Neural cell (in vitro differentiated cells): Measurements from ENCODE around the gene STAT4. TPM values are rescaled to one million over a fixed set of nuclear protein-coding genes. Genes with fewer than 3 reads are reported as not detected.

ENCODE experiments used
- H2AFZ ChIP-seq: fragments of 200-600, 300-800 bp; sonication (generic), shearing (Covaris generic); 2 replicates; pipeline ENCODE4 v1.6.0; 2014; ENCODE audit warnings: low read depth, mild to moderate bottlenecking, antibody characterized with exemption, low read length, moderate library complexity
- H3F3A ChIP-seq: fragments of 200-600 bp; shearing (Covaris generic); 2 replicates; pipeline ENCODE4 v1.6.1; 2016; ENCODE audit warnings: mild to moderate bottlenecking, moderate library complexity, mixed read lengths, antibody characterized with exemption, low read length; ENCODE audit not compliant: insufficient read depth, poor library complexity, severe bottlenecking
- H3K27ac ChIP-seq: fragments of 200-600, 300-800 bp; sonication (generic), shearing (Covaris generic); 2 replicates; pipeline ENCODE4 v1.5.1; 2014; ENCODE audit warnings: mild to moderate bottlenecking, low read length, moderate library complexity
- H3K27me3 ChIP-seq: fragments of 300-800, 200-600 bp; sonication (generic), shearing (Covaris generic); 2 replicates; pipeline ENCODE4 v1.6.0; 2014; ENCODE audit warnings: mild to moderate bottlenecking, low read depth, low read length, moderate library complexity; ENCODE audit not compliant: insufficient read depth
- H3K36me3 ChIP-seq: fragments of 300-800, 200-600 bp; sonication (generic), shearing (Covaris generic); 2 replicates; pipeline ENCODE4 v1.5.1; 2014; ENCODE audit warnings: mild to moderate bottlenecking, antibody characterized with exemption, low read length, moderate library complexity; ENCODE audit not compliant: insufficient read depth
- H3K4me2 ChIP-seq: fragments of 300-800, 200-600 bp; sonication (generic), shearing (Covaris generic); 2 replicates; pipeline ENCODE4 v1.6.0; 2014; ENCODE audit warnings: mild to moderate bottlenecking, low read length
- H3K4me3 ChIP-seq: fragments of 300-800, 200-600 bp; sonication (generic), shearing (Covaris generic); 2 replicates; pipeline ENCODE4 v1.5.1; 2014; ENCODE audit warnings: mild to moderate bottlenecking, low read length, moderate library complexity
- H3K79me2 ChIP-seq: fragments of 200-600 bp; shearing (Covaris generic); replicated peaks from 2 replicates; pipeline ENCODE4 v1.6.0; 2014; ENCODE audit warnings: mild to moderate bottlenecking, low read length, moderate library complexity; ENCODE audit not compliant: insufficient read depth
- H3K9ac ChIP-seq: fragments of 300-800, 200-600 bp; sonication (generic), shearing (Covaris generic); 2 replicates; pipeline ENCODE4 v1.6.1; 2016; ENCODE audit warnings: mild to moderate bottlenecking, low read length, mixed read lengths
- H3K9me2 ChIP-seq: fragments of 200-600 bp; shearing (Covaris generic); 2 replicates; pipeline ENCODE4 v1.6.1; 2016; ENCODE audit warnings: mild to moderate bottlenecking, low read length, mixed read lengths; ENCODE audit not compliant: insufficient read depth
- H3K9me3 ChIP-seq: fragments of 200-600, 300-800 bp; sonication (generic), shearing (Covaris generic); 2 replicates; pipeline ENCODE4 v1.6.1; 2016; ENCODE audit warnings: mild to moderate bottlenecking, mixed run types, low read length, moderate library complexity, mixed read lengths
- H4K20me1 ChIP-seq: fragments of 200-600 bp; shearing (Covaris generic); 2 replicates; pipeline ENCODE4 v1.6.1; 2016; ENCODE audit warnings: mild to moderate bottlenecking, mixed run types; ENCODE audit not compliant: insufficient read depth
- EP300 ChIP-seq: fragments of 450-650 bp; conservative IDR thresholded peaks from 2 replicates; pipeline ENCODE4 v1.6.1; 2014; ENCODE audit warnings: antibody characterized with exemption, mild to moderate bottlenecking, moderate library complexity; ENCODE audit not compliant: poor library complexity, severe bottlenecking
- EZH2 ChIP-seq: fragments of 200-600, 300-800 bp; shearing (Covaris generic), sonication (generic); IDR thresholded peaks from 2 replicates; pipeline ENCODE4 v1.6.1; 2014; ENCODE audit warnings: antibody characterized with exemption, low read length, borderline replicate concordance, mild to moderate bottlenecking; ENCODE audit not compliant: insufficient read depth, poor library complexity, severe bottlenecking
- MXI1 ChIP-seq: fragments of 450-650 bp; conservative IDR thresholded peaks from 2 replicates; pipeline ENCODE4 v1.6.1; 2014; ENCODE audit warnings: antibody characterized with exemption, mild to moderate bottlenecking; ENCODE audit not compliant: poor library complexity, severe bottlenecking
- POLR2AphosphoS5 ChIP-seq: IDR thresholded peaks from 2 replicates; pipeline ENCODE4 v1.6.1; 2012
- RAD21 ChIP-seq: fragments of 450-650 bp; conservative IDR thresholded peaks from 2 replicates; pipeline ENCODE4 v1.6.1; 2014; ENCODE audit warnings: antibody characterized with exemption, mild to moderate bottlenecking, moderate library complexity
- SMC3 ChIP-seq: fragments of 450-650 bp; conservative IDR thresholded peaks from 2 replicates; pipeline ENCODE4 v1.6.1; 2014; ENCODE audit warnings: antibody characterized with exemption, mild to moderate bottlenecking, moderate library complexity; ENCODE audit not compliant: poor library complexity
- TAF1 ChIP-seq: IDR thresholded peaks from 2 replicates; pipeline ENCODE4 v1.6.1; 2012; ENCODE audit warnings: low read depth
- polyA plus RNA-seq: library from polyadenylated mRNA; depleted of rRNA; stranded (reverse); fragments of >200 nt; gene quantifications from 2 replicates; pipeline ENCODE4 v1.2.3, GENCODE V29; 2014
- TF ChIP-seq, protein P1 (sequence below): IDR thresholded peaks from 2 replicates; pipeline ENCODE4 v1.6.1; 2012; ENCODE audit warnings: borderline replicate concordance
- TF ChIP-seq, protein P2 (sequence below): fragments of 450-650 bp; IDR thresholded peaks from 2 replicates; pipeline ENCODE4 v1.5.1; 2014; ENCODE audit warnings: antibody characterized with exemption, mild to moderate bottlenecking, moderate library complexity; ENCODE audit not compliant: poor library complexity, severe bottlenecking

Gene STAT4
- polyA plus RNA-seq, 1 donor from 2014 or later, result 3.7 TPM

DNA sequence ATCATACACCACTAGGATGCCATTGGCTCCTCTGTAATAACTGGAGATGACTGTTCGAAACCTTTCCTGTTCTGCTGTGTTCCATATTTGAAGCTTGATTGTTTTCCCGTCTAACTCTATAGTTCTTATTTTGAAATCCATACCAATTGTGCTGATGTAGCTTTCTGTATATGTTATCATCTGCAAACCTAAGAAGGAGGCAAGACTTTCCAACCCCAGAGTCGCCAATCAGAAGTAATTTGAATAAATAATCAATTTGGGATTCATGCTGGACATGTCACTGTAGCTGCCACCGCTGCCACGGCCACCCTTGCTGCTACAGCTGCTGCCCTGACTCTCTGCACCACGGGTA is 157.5 kb downstream of the STAT4 start:
- Histone ChIP-seq H3K36me3 (no peaks in the 10 kb centered on the region), H3K27ac (no peak overlapping the region), H4K20me1 (no peaks in the 10 kb centered on the region), H2AFZ (no peak overlapping the region), H3F3A (no peaks in the 10 kb centered on the region), H3K4me2 (no peak overlapping the region), H3K27me3 (no peaks in the 10 kb centered on the region), H3K4me3 (no peak overlapping the region), H3K9ac (no peak overlapping the region), H3K9me2 (no peaks in the 10 kb centered on the region), H3K9me3 (no peaks in the 10 kb centered on the region), H3K79me2 (no peaks in the 10 kb centered on the region)
- TF ChIP-seq EZH2 (no peak), MXI1 (no peak), SMC3 (no peak), TAF1 (no peak), POLR2AphosphoS5 (no peak), EP300 (no peak), RAD21 (no peak)
- TF ChIP-seq, protein P1, sequence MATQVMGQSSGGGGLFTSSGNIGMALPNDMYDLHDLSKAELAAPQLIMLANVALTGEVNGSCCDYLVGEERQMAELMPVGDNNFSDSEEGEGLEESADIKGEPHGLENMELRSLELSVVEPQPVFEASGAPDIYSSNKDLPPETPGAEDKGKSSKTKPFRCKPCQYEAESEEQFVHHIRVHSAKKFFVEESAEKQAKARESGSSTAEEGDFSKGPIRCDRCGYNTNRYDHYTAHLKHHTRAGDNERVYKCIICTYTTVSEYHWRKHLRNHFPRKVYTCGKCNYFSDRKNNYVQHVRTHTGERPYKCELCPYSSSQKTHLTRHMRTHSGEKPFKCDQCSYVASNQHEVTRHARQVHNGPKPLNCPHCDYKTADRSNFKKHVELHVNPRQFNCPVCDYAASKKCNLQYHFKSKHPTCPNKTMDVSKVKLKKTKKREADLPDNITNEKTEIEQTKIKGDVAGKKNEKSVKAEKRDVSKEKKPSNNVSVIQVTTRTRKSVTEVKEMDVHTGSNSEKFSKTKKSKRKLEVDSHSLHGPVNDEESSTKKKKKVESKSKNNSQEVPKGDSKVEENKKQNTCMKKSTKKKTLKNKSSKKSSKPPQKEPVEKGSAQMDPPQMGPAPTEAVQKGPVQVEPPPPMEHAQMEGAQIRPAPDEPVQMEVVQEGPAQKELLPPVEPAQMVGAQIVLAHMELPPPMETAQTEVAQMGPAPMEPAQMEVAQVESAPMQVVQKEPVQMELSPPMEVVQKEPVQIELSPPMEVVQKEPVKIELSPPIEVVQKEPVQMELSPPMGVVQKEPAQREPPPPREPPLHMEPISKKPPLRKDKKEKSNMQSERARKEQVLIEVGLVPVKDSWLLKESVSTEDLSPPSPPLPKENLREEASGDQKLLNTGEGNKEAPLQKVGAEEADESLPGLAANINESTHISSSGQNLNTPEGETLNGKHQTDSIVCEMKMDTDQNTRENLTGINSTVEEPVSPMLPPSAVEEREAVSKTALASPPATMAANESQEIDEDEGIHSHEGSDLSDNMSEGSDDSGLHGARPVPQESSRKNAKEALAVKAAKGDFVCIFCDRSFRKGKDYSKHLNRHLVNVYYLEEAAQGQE, result no peak
- TF ChIP-seq, protein P2, sequence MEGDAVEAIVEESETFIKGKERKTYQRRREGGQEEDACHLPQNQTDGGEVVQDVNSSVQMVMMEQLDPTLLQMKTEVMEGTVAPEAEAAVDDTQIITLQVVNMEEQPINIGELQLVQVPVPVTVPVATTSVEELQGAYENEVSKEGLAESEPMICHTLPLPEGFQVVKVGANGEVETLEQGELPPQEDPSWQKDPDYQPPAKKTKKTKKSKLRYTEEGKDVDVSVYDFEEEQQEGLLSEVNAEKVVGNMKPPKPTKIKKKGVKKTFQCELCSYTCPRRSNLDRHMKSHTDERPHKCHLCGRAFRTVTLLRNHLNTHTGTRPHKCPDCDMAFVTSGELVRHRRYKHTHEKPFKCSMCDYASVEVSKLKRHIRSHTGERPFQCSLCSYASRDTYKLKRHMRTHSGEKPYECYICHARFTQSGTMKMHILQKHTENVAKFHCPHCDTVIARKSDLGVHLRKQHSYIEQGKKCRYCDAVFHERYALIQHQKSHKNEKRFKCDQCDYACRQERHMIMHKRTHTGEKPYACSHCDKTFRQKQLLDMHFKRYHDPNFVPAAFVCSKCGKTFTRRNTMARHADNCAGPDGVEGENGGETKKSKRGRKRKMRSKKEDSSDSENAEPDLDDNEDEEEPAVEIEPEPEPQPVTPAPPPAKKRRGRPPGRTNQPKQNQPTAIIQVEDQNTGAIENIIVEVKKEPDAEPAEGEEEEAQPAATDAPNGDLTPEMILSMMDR, result no peak

DNA sequence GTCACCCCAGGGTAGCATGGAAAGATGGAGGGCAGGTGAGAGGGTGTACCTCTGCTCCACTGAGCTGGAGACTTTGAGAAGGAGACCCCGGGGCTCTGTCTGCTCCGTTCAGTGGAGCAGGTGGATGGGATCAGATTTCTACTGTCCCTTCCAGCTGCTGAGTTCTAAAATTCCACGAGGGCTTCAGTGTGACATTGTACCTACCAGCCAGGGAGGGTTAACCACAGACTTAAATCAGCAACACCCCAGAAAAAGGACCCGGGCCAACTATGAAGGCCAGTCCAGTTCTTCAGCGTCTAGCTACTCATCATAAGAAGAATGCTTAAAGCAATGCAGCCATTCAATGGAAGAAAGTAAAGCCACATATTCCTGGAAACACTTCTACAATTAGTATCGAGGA is 160.7 kb downstream of the STAT4 start:
- no peak overlapping the region for H3K4me2 ChIP-seq
- no peaks in the 10 kb centered on the region for H3K36me3 ChIP-seq
- no peaks in the 10 kb centered on the region for H3K27me3 ChIP-seq
- no peaks in the 10 kb centered on the region for H3F3A ChIP-seq
- no peaks in the 10 kb centered on the region for H3K9me2 ChIP-seq
- no peaks in the 10 kb centered on the region for H3K79me2 ChIP-seq
- no peak overlapping the region for H3K9ac ChIP-seq
- no peaks in the 10 kb centered on the region for H3K9me3 ChIP-seq
- H2AFZ ChIP-seq, result no peak overlapping the region
- TF ChIP-seq TAF1 (no peak), MXI1 (no peak), RAD21 (no peak), SMC3 (no peak), EP300 (no peak), EZH2 (no peak), POLR2AphosphoS5 (no peak)
- TF ChIP-seq, protein P1, result no peak
- TF ChIP-seq, protein P2, result no peak
- H3K4me3 ChIP-seq, result no peak overlapping the region
- no peak overlapping the region for H3K27ac ChIP-seq
- H4K20me1 ChIP-seq, result no peaks in the 10 kb centered on the region
